Mammary epithelial cell (primary cell): ENCODE measurements around the gene AMELY.

Source experiments
- EZH2 ChIP-seq: IDR thresholded peaks from 2 replicates; pipeline ENCODE4 v1.6.1; 2012; ENCODE audit warnings: low read length, inconsistent platforms, borderline replicate concordance
- TF ChIP-seq, protein P1 (sequence below), 2 donors: IDR thresholded peaks in 1 of 2; conservative IDR thresholded peaks in 1 of 2; 2 replicates each; pipeline ENCODE4 v1.5.1; 2011 to 2012; ENCODE audit warnings: inconsistent platforms in 2 of 2, low read length in 2 of 2, mild to moderate bottlenecking in 2 of 2, control low read depth in 1 of 2, low read depth in 1 of 2; ENCODE audit not compliant: insufficient read depth in 1 of 2; ENCODE audit errors: extremely low read depth in 1 of 2

DNA sequence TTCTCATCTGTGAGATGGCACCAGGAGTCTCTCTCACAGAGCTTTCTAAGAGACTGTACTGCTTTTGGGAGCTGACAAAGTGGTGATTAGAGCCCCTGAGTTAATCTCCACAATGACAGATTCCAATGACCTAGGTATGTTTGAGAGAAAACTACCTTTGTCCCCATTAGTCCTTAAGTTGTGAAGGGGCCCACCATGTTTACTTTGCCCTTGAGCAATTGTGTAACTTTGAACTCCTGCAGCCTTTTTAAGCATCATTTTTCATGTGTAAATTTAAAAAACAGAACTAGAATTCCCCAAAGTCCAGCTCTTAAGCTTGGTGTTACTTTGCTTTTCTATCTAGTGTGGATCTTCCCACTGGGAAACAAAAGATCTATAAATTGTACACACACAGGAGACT, 1.8 kb upstream of the AMELY start:
- TF ChIP-seq, protein P1, sequence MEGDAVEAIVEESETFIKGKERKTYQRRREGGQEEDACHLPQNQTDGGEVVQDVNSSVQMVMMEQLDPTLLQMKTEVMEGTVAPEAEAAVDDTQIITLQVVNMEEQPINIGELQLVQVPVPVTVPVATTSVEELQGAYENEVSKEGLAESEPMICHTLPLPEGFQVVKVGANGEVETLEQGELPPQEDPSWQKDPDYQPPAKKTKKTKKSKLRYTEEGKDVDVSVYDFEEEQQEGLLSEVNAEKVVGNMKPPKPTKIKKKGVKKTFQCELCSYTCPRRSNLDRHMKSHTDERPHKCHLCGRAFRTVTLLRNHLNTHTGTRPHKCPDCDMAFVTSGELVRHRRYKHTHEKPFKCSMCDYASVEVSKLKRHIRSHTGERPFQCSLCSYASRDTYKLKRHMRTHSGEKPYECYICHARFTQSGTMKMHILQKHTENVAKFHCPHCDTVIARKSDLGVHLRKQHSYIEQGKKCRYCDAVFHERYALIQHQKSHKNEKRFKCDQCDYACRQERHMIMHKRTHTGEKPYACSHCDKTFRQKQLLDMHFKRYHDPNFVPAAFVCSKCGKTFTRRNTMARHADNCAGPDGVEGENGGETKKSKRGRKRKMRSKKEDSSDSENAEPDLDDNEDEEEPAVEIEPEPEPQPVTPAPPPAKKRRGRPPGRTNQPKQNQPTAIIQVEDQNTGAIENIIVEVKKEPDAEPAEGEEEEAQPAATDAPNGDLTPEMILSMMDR (conservative IDR thresholded peaks at IDR 0.05 in 1 of 2, IDR thresholded peaks at IDR 0.05 in 1 of 2; ENCODE audit: extremely low read depth in 1 of 2, insufficient read depth in 1 of 2, low read depth in 1 of 2, low read length in 2 of 2), result no peak
- no peak for TF ChIP-seq EZH2
